MM.1S (cell line): Measurements from ENCODE around the gene MBL2.

ENCODE experiments used
- CTCF ChIP-seq: fragments of 300-600 bp; sonication (generic); IDR thresholded peaks from 2 replicates; pipeline ENCODE4 v1.5.1; 2016; ENCODE audit warnings: antibody characterized with exemption, low read length, mixed read lengths
- EZH2 ChIP-seq: fragments of 300-600 bp; sonication (generic); optimal IDR thresholded peaks from 2 replicates; pipeline ENCODE3; 2017; ENCODE audit warnings: low read depth, mild to moderate bottlenecking, antibody characterized with exemption, low read length, mixed read lengths
- EZH2phosphoT487 ChIP-seq: fragments of 300-600 bp; sonication (generic); IDR thresholded peaks from 2 replicates; pipeline ENCODE4 v1.6.1; 2018; ENCODE audit warnings: antibody characterized with exemption, low read length

- TF ChIP-seq EZH2phosphoT487: no peak
- TF ChIP-seq EZH2: no peak
- TF ChIP-seq CTCF: no peak
Observed at GRCh38 chr10:52756966-52757365, 15.6 kb downstream of the MBL2 start.
